ENCODE results near the gene CA9. TPM values are rescaled to one million over a fixed set of nuclear protein-coding genes. Genes with fewer than 3 reads are reported as not detected.

The CA9 gene
- total RNA-seq, 4 donors from 2014 or later, result not detected

DNA sequence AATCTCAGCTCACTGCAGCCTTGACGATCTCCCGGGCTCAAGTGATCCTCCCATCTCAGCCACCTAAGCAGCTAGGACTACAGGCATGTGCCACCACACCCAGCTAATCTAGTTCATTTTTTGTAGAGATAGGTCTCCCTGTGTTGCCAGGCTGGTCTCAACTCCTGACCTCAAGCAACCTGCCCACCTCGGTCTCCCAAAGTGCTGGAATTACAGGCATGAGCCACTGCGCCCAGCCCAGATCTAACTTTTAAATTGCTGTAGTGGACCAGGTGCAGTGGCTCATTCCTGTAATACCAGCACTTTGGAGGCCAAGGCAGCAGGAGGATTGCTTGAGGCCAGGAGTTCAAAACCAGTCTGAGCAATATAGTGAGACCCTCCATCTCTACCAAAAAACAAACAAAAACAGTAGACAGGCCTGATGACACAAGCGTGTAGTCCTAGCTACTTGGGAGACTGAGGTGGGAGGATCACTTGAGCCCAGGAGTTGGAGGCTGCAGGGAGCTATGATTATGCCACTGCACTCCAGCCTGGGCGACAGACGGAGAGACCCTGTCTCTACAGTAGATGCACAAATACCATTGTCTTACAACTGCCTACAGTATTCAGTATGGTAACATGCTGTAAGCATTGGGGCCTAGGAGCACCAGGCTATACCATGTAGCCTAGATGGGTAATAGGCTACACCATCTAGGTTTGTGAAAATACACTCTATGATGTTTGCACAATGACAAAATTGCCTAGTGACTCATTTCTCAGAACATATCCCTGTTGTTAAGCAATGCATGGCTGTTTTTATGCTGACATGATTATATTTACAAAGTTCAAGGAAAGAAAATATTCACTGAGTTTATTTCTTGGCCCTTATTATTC is 21.5 kb upstream of the CA9 start:
- Histone ChIP-seq H3K36me3 (no peaks in the 10 kb centered on the region), H3K27me3 (no peaks in the 10 kb centered on the region), H3K4me3 (no peak overlapping the region), H3K4me1 (peaks cover 2 to 40% (median 26%) of the 10 kb centered on the region in 4 donors), H3K9me3 (no peaks in the 10 kb centered on the region), H3K27ac (peak overlapping the region; percentile 81 to 86 (median 83))
- intact Hi-C loops (cut with DNase I; ENCODE audit: low total_unique reads) (no loop called here), in situ Hi-C loops (cut with MboI; ENCODE audit: low pct_ligation_motif_present in 1 of 4, low pct_unique_long_range_greater_than_20kb in 1 of 4, low sequenced_read_pairs in 3 of 4) (loop anchor here in 1 of 4 donors (10.0 kb wide), 1 partner anchor 93 kb away; the partner anchor contains the start of genes GBA2 and RGP1)
- peak; percentile 62 for DNase-seq
- TF ChIP-seq, protein P1, sequence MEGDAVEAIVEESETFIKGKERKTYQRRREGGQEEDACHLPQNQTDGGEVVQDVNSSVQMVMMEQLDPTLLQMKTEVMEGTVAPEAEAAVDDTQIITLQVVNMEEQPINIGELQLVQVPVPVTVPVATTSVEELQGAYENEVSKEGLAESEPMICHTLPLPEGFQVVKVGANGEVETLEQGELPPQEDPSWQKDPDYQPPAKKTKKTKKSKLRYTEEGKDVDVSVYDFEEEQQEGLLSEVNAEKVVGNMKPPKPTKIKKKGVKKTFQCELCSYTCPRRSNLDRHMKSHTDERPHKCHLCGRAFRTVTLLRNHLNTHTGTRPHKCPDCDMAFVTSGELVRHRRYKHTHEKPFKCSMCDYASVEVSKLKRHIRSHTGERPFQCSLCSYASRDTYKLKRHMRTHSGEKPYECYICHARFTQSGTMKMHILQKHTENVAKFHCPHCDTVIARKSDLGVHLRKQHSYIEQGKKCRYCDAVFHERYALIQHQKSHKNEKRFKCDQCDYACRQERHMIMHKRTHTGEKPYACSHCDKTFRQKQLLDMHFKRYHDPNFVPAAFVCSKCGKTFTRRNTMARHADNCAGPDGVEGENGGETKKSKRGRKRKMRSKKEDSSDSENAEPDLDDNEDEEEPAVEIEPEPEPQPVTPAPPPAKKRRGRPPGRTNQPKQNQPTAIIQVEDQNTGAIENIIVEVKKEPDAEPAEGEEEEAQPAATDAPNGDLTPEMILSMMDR (IDR thresholded peaks at IDR 0.05), result no peak
- peak in 2 of 3 donors; percentile 40 to 46 for TF ChIP-seq POLR2AphosphoS5 (IDR thresholded peaks at IDR 0.05)
- 50 to 69% methylated on average over 2 to 7 of the region's 7 CpGs for WGBS, 2 donors (ENCODE audit: low coverage in 1 of 2)

DNA sequence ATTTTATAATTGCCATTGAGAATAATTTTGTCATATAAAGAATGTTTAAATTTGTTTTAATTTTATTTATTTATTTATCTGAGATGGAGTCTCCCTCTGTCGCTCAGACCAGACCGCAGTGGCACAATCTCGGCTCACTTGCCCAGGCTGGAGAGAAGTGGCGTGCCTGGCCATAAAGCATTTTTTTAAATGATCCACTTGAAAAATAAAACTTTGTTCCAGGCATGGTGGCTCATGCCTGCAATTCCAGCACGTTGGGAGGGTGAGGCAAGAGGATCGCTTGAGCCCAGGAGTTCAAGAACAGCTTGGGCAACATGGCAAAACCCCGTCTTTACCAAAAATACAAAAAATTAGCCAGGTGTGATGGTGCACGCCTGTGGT is 20.9 kb upstream of the CA9 start:
- 68 to 100% methylated on average over 1 to 8 of the region's 8 CpGs for WGBS, 2 donors (ENCODE audit: low coverage in 1 of 2)
- Histone ChIP-seq H3K27ac (peak overlapping the region; percentile 81 to 86 (median 83)), H3K9me3 (no peaks in the 10 kb centered on the region), H3K36me3 (no peaks in the 10 kb centered on the region), H3K4me1 (peaks cover 0 to 41% (median 27%) of the 10 kb centered on the region in 4 donors), H3K27me3 (no peaks in the 10 kb centered on the region), H3K4me3 (no peak overlapping the region)
- DNase-seq, result peak; percentile 47
- in situ Hi-C loops (cut with MboI; ENCODE audit: low pct_ligation_motif_present in 1 of 4, low pct_unique_long_range_greater_than_20kb in 1 of 4, low sequenced_read_pairs in 3 of 4) (loop anchor here in 1 of 4 donors (10.0 kb wide), 1 partner anchor 92 kb away; the partner anchor contains the start of genes GBA2 and RGP1), intact Hi-C loops (cut with DNase I; ENCODE audit: low total_unique reads) (no loop called here)
- TF ChIP-seq, protein P1 (IDR thresholded peaks at IDR 0.05), result no peak
- TF ChIP-seq POLR2AphosphoS5 (IDR thresholded peaks at IDR 0.05), result no peak
- no peak for TF ChIP-seq POLR2A (IDR thresholded peaks at IDR 0.05)
- TF ChIP-seq EP300 (IDR thresholded peaks at IDR 0.05; ENCODE audit: low read depth), result no peak

DNA sequence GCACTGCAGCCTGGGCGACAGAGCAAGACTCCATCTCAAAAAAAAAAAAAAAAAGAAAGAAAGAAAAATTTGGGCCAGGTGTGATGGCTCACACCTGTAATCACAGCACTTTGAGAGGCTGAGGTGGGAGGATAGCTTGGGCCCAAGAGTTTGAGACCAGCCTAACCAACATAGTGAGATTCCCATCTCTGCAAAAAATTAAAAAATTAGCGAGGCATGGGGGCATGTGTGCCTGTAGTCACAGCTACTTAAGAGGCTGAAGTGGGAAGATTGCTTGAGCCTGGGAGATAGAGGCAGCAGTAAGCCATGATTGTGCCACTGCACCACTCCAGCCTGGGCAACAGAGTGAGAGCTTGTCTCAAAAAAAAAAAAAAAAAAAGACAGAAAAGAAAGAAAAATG is 20.1 kb upstream of the CA9 start:
- peak overlapping the region in 3 of 4 donors; percentile 82 to 86 (median 84) for H3K27ac ChIP-seq
- WGBS, 2 donors (ENCODE audit: low coverage in 1 of 2), result 93 to 100% methylated on average over 1 to 2 of the region's 2 CpGs
- TF ChIP-seq POLR2AphosphoS5 (IDR thresholded peaks at IDR 0.05) (no peak), POLR2A (IDR thresholded peaks at IDR 0.05) (no peak), EP300 (IDR thresholded peaks at IDR 0.05; ENCODE audit: low read depth) (no peak)
- TF ChIP-seq, protein P1 (IDR thresholded peaks at IDR 0.05), result no peak
- H3K4me1 ChIP-seq, result peaks cover 0 to 41% (median 27%) of the 10 kb centered on the region in 4 donors
- intact Hi-C loops (cut with DNase I; ENCODE audit: low total_unique reads) (no loop called here), in situ Hi-C loops (cut with MboI; ENCODE audit: low pct_ligation_motif_present in 1 of 4, low pct_unique_long_range_greater_than_20kb in 1 of 4, low sequenced_read_pairs in 3 of 4) (loop anchor here in 1 of 4 donors (10.0 kb wide), 1 partner anchor 91 kb away; the partner anchor contains the start of genes GBA2 and RGP1)
- H3K4me3 ChIP-seq, result no peak overlapping the region
- H3K9me3 ChIP-seq, result no peaks in the 10 kb centered on the region
- DNase-seq, result no peak
- H3K27me3 ChIP-seq, result no peaks in the 10 kb centered on the region
- no peaks in the 10 kb centered on the region for H3K36me3 ChIP-seq

DNA sequence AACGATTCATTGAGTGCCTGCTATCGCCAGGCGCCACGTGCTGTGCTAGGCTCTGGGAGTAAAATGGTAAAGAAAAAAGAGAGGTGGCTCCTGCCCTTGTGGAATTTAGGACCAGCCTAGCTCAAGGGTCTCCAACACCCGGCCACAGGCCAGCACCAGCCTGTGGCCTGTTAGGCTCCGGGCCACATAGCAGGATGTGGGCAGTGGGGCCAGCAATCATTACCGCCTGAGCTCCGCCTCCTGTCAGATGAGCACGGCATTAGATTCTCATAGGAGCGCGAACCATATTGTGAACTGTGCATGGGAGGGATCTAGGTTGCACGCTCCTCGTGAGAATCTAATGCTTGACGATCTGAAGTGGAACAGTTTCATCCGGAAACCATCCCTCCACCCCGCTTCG is 17.4 kb upstream of the CA9 start:
- in situ Hi-C loops (cut with MboI; ENCODE audit: low pct_ligation_motif_present in 1 of 4, low pct_unique_long_range_greater_than_20kb in 1 of 4, low sequenced_read_pairs in 3 of 4), result loop anchor here in 1 of 4 donors (10.0 kb wide), 1 partner anchor 88 kb away; the partner anchor contains the start of genes GBA2 and RGP1
- TF ChIP-seq POLR2AphosphoS5 (IDR thresholded peaks at IDR 0.05) (no peak), POLR2A (IDR thresholded peaks at IDR 0.05) (no peak), EP300 (IDR thresholded peaks at IDR 0.05; ENCODE audit: low read depth) (no peak)
- TF ChIP-seq, protein P1 (IDR thresholded peaks at IDR 0.05), result no peak
- DNase-seq, result no peak
- Histone ChIP-seq H3K4me1 (peaks cover 9 to 56% (median 42%) of the 10 kb centered on the region in 4 donors), H3K9me3 (no peaks in the 10 kb centered on the region), H3K27ac (peak overlapping the region; percentile 95 to 99 (median 98)), H3K36me3 (no peaks in the 10 kb centered on the region), H3K27me3 (no peaks in the 10 kb centered on the region), H3K4me3 (no peak overlapping the region)
- intact Hi-C loops (cut with DNase I; ENCODE audit: low total_unique reads), result loop anchor here (5.0 kb wide), 1 partner anchor 71 kb away; no protein-coding TSS in a partner anchor
- 78 to 81% methylated on average over 5 to 17 of the region's 17 CpGs for WGBS, 2 donors (ENCODE audit: low coverage in 1 of 2)

Data from transverse colon (tissue), 4 donors.